Left kidney (tissue), 8 donors: Measurements from ENCODE around the gene ALK. TPM values are rescaled to one million over a fixed set of nuclear protein-coding genes. Genes with fewer than 3 reads are reported as not detected.
A peak's percentile ranks its signal among the peaks of the same experiment; 100 is the strongest.

Experiments
- DNase-seq: peaks from one replicate; pipeline ENCODE4 v3.0.0-alpha.2; 2013
- long read RNA-seq, 8 donors: transcript quantifications; one replicate each; lab custom pipeline, GENCODE V29; 2026
- polyA plus RNA-seq: library from polyadenylated mRNA; unstranded; fragments of 120-200 nt; gene quantifications from one replicate; pipeline ENCODE4 v1.2.1, GENCODE V29; 2013; ENCODE audit not compliant: insufficient read length

ALK gene
- polyA plus RNA-seq, result 0.55 TPM
- long read RNA-seq, donor 1, result 0 reads
- long read RNA-seq, donor 2, result 0 reads
- long read RNA-seq, donor 3, result 0 reads
- long read RNA-seq, donor 4, result 0 reads
- long read RNA-seq, donor 5, result 0 reads
- long read RNA-seq, donor 6, result 0 reads
- long read RNA-seq, donor 7, result 0 reads
- long read RNA-seq, donor 8, result 0 reads

DNA sequence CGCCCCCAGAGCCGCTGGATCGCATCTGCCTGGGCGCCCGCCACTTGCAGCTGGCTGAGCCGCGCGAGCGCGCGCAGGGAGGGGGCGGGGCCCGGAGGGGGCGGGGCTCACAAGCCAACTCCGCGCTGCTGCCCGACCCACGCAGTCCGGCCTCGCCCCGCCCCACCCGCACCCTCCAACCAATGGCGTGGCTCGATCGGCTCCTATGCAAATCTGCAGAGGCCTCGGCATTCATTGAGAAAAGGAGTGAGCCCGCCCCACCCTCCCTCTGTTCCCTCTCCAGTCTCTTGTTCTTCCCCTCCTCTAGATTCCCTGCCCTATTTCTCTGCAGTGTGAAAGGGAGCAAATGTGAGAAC is at the start of gene ALK:
ALK (minus strand) TSS at position 27 of the 356 bp plus-strand sequence. CDS start 927 bp downstream, outside the sequence.
- DNase-seq, result peak; percentile 93

DNA sequence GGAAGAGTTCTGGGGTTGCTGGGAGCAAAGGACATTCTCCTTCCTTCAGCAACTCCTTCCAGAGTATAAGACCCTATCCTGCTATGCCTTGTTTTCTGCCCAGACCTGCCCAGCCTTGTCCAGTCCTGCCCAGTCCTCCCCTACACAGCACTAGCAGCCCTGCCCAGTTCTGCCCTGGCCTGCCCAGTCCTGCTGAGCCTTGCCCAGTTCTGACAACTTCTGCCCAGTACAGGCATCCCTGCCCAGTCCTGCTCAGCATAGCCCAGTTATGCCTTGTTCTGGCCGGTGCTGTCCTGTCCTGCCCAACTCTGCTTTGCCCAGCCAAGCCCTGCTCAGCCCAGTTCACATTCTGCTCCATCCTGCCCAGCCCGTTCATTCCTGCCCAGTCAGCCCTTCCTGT is 44.9 kb upstream of the ALK start:
- no peak for DNase-seq

DNA sequence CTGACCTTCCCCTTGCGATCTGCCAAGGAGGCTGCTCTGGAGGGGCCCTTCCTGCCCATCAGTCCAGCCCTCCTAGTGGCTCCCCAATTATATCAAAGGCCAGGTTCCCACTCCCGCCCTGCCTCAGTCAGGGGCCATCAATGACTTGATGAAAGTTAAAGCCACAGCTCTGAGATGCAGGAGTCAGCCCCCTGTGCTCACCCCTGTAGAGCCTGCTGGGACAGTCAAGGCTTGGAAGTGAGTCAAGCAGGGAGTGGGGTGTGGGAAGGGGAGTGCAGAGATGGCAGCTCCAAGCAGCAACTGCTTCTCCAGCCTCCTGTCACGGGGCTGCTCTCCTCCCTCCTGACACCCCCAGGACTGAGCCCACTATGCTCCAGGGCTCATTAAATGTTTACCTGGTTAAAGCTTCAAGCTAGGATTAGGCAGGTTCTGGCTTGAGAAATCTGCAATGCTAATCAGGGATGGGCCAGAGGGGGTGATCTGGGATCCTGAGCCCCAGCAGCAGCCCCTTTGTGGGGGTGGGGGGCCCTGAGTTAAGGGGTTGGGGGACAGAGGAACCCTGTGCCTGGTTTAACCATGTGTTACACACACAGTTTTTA is 42.7 kb upstream of the ALK start:
- DNase-seq, result no peak

DNA sequence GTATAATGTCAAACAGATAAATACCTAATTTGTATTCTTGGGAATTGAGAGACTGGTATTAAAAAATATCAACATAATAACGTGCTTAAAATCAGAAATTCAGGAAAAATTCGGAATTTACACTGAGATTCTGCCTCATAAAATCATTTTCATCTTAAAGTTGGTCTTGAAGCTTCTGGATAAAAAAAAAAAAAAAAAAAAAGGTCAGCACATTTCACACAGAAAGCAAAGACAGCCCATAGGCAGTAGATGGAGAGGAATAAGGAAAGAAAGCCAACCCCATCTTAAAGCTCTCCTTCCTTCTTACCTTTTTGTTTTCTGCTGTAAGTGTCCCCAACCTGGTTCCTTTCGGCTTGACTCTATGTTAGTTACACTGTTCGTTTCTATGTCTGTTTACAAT is 41.5 kb upstream of the ALK start:
- no peak for DNase-seq

DNA sequence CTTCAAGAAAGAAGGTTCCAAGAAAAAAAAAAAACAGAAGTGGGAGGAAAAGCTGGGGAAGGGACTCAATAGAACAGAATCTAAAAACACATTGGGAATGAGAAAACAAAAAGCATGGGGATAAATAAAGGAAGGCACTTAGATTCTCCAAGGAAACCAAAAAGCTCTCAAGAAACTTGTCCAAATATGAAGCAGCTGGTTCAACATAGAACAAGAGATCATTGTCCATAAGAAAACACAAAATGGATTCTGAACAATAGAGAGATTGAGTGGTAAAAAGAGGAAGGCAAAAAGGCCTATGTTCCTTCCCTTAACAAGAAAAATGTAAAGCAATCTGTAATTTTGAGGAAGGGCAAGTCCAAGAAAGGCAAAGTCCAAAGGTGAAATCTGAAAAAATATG is 32.9 kb upstream of the ALK start:
- DNase-seq, result no peak

DNA sequence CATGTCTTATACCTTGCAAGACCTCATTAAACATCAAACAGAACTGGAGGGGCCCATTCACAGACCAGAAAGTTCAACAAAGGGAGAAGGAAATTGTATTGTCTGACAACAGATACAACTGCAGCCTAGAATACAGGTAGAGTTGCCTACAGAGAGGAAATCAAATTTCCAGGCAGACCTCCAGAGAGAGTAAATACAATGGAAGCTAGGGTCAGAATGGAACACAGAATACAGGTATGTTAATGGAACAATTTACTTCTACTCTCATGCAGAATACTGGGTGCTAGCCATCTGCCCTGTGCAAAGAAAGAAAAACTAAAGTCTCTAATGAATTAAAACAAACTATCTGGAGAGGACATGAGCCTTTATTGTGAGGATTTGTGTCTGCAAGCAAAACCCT is 31.6 kb upstream of the ALK start:
- DNase-seq, result no peak

DNA sequence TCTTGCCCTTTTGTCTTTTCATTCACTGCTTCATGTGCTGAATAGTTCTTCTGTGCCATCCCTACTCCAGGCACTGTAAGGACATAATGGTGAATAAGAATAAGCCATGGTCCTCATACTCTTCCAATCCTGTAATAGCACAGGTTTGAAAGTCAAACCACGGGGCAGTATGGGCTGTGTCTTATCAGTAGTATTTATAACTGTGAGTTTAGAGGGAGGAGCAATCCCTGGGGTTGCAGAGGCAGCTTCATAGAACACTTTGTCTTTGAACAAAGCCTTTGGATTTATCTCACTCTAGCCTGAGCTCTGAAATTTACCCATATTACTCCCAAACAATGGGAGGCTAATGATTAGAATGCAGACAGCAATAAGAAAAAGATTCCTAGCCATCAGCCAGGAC is 30.2 kb upstream of the ALK start:
- no peak for DNase-seq

DNA sequence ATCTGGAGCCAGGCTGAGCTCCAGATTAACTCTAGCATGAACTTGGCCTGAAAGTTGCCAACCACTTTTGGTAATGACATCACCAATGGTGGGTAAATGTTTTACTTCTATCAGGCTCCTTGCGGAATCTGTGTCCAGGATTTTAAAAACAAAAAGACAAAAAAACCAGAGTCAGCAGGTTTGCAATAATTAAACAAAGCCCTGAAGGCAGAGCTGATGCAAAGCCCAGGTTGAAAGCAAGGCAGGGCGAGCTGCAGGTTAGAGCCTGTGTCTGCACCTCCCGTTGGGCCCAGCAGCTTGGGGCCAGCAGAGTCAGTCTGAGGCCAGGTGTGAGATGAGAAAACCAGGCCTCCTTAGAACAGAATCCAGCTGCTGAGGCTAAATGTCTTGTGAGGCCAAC is 29.1 kb upstream of the ALK start:
- DNase-seq, result no peak

DNA sequence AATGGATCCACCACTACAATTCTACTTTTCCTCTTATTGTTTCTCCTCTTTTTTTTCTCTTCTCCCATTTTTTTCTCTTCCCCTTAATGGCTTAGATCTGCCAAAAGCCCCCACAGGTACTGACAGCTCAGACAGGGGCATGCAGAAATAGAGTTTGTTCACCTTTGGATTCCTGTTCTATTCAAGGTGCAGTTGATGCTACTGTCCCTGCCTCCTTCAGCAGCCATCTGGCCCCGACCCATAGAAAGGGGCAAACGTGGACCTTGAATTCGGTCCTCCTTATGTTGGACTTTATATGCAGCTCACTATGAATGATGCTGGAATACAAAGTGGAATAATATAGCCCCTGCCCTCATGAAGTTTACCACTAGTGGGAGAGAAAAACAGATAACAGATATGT is 27.7 kb upstream of the ALK start:
- no peak for DNase-seq

DNA sequence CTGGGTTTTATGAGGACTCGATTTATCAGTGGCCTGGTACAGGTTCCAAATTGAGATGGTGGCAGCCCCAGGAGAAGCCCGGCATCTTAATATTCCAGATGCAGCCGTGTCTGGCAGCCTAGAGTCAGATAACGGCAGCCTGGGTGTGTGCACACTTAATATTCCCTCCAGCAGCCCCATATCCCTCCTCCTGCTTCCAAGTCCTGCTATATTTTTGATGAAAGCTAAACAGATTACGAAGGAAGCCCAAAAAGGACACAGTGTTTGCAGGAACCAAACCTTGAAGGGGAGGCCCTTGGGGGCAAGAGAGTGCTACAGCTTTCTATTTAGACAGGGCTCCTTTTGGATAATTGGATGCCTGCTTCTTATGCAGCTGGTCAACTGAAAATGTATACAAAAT is 25.1 kb upstream of the ALK start:
- DNase-seq, result no peak

DNA sequence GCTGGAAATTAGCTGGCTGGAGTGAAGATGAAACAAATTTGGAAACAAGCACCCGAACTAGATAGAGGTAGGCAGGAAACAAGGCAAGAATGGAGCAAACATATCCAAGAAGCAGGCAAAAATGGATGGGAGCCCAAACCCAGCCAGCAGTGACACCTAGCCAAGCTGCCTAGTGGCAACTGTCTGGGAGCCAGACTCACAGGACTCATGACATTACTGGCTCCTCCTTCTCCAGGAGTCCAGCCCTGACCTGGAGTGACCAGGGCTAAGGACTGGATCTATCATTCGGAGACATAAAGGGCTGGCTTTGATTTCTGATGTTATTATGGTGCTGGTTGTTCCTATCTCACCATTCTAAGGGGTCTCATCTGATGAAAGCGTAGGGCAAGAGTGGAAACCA is 21.3 kb upstream of the ALK start:
- no peak for DNase-seq

DNA sequence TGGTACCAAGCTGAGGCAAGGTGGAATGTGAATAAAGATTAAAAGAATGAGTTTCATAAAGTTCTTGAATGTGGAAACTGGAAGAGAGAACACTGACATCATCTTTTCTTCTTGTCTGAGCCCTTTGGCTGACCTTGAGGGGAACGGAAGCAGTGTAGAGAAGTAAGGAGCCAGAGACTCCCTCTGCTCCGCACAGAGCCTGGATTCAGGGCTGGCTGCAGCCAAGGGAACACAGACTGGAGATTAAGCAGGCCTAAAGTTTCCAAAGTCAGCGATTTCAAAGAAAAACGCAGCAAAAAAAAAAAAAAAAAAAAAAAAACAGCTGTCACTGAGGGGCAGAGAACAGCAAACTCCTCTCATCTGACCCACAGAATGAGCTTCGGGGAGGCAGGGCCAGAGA is 19.3 kb upstream of the ALK start:
- peak; percentile 2 for DNase-seq

DNA sequence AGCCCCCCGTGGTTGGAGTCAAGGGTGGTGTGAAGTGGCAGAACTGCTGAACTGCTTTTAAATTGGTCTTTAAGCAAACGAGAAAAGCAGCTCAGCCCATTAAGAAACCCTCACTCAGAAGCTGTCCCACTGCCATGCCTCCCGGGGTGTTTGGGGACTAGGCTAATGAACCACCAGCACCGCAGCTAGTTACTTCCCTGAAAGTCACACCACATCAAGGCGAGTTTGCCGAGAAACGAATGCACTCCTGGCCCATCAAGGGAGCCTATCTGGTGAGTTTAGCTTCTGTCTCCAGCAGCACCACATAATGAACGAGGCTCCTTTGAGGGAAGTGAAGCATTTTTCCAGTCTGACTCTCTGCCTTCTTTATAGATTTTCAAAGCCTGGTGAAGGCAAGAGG is 14.6 kb upstream of the ALK start:
- DNase-seq, result no peak

DNA sequence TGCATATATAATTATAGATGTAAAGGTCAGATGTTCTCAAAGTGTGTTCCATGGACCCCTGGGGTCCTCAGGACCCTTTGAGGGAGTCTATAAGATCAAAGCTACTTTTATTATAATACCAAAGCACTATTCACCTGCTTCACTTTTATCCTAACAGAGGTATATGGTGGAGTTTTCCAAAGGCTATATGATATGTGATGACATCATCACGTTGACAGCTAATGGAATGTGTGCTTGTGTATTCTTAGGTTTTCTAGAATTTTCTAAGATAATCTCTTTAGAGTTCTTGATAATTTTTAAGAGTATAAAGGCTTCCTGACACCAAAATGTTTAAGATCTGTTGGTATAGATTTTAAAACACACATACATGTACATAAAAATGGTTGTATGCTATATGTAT is 10.4 kb upstream of the ALK start:
- no peak for DNase-seq

DNA sequence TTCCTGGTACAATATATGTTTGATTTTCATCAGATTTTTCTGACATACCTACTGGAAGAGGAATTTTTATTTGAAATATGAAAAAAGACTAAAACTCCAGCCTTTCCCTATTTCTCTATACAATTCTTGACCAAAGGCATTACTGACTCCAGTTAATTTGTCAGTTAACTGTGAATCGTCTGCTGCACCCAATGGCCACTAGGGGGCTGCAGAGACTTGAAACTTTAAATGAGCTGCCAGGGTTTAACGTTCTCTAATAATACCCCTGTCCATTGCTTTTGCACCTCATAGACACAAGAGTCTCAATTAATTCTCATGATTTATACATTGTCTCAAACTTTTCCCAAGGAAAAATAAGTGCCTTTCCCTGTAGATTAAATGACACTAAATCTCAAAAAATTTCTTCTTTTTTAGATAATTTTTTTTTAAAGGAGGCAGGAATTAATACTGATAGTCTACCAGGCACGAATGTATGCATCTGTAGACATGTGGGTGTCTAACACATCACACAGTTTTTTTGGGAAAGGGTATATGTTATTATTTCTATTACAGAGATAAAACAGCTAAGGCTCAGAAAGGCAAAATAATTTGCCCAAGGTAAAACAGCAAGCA is 1.8 kb upstream of the ALK start:
- peak; percentile 74 for DNase-seq

DNA sequence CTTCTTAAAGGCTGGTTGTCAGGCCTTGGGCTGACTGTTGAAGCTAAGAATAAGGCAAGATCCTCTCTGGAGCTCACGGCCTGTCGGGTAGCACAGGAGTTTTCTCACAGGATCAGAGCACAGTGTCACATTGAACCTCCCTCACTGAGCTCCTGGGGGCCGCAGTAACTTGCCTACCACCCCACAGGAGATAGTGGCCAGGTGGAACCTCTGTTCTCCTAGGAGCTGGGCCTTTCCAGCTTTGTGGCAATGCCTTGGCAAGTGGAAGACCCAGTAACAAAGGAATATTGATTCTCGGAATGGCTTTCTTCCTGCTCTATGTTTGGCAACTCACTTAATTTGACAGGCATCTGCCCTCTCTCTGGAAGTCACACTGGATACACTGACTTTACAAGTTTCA is 1.2 kb upstream of the ALK start:
- DNase-seq, result no peak

DNA sequence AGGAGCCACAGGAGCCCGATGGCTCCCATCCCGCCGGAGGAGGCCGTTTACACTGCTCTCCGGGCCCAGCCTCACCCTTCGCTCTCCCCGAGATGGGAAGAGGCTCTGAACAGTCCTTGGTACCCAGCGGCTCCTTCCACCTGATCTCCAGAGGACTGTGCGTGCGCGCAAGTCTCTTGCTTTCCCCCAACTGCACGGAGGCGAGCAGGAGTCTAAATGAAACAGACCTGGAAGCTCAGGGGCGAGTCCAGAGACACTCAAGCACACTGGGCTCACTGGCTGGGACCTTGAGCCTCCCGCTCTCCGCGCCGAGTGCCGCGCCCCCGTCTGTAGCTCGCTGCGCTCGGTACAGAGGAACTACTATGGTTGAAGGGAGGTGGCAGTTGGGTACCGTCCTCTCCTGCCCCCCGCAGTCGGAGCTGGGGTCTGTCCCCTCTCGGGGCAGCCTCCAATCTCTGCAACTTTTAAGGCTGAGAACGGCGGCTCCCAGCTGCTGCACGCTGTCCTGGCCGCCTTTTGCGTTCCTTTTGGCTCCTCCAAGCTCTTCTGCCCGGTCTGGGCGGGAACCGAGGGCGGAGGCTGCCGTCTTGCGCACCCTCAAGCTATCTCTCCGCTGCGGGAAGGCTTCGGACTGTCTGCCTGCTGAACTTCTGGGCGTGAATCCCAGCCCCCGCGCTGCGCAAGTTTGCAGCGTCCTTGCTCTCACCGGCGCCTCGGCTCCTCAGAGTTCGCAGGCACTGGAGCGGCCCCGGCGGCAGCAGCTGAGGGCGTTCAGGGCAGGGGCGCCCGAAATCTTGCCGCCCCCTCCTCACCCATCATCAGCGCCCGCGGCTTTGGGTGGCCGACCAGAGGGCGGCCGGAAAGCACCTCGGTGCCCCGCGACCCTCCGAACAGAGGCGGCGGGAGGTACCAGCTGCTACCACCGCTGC is 491 bp downstream of the ALK start:
- DNase-seq, result no peak

DNA sequence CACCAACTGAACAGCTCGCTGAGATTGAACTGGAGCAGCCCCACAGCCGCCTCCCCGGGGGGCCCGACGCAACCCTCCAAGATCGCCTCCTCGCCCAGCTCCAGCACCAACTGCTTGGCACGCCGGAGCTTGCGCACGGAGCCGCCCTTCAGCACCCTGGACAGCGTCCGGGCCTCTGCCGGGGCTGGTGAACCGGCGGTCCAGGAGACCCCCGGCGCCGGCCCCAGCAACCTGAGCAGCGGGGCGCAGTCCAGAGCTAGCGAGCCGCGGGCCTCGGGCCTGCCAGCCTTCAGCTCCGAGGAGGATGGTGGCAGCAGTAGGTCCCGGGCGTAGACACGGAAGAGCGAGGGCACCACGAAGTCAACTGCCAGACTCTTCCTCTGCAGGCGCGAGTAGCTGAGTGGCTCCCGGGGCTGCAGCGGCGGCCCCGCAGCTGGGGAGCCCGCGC is 1.2 kb downstream of the ALK start:
- peak; percentile 78 for DNase-seq

DNA sequence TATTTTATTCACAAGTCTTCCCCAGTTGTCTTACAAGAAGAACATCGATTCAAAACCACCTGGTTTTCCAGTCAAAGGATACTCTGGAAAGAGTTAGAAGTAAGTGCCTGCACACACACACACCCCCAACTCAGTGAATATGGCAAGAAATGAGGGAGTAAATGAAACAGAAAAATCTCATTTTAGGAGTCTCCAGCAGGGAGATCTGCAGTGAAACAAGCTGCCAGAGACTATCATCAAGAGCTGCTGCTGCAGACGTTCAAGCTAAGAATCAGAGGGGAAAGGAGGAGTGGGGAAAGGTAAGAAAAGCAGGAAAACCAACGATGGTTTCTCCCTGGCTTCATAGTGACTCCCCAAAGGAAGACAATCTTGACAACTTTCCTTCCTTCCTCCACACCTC is 2.4 kb downstream of the ALK start:
- DNase-seq, result no peak

DNA sequence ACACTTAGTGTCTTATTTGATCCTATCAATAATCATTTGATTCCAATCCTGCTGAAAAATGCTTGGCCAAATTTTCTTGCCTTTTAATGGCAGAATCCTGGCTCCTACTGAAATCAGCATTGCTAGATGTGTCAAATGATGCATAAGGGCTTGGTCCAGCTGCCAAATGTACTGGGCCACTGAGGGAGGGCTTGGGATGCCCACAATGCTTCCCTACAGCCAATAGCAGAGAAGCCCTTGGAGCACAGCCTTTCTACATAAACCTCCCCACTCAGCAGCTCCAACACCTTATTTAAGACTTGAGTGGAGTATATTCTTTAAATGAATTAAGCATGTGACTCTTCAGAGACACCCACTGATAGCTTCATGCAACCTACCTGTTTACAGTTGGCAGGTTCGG is 3.6 kb downstream of the ALK start:
- DNase-seq, result no peak

DNA sequence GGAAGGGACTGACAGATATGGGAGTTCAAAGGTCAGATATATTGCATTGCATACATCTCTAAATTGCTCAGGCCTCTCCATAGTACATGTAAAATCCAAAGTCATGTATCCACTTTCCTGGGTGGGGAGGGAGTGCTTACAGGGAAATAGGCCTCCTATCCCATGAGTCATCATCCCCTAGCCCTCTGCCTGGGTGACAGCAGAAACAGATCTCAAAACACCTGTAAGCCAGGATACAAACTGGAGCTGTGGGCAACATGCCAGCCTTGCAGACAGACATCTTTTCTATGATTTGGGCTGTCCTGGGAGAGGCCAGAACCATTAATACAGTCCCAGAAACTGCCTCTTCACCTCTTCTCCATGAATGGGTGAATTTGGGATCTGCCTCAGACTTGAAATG is 4.8 kb downstream of the ALK start:
- no peak for DNase-seq

DNA sequence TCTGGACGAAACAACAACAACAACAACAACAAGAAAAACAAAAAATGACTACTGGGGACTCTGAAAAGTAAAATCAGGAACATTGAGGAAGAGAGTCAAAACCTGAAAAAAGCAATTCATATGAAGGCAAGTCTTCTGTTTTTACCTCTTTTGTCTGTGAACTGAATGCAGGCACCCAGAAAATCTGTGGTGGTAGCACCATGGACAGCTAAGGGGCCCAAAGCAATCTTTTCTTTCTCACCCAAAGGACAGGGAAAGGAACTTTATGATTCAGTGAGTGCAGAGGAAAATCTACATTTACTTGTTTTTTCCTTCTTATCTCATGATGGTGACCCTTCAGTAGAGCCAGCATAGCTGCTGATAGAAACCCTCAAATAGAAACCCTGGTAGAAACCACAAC is 10.4 kb downstream of the ALK start:
- DNase-seq, result no peak

DNA sequence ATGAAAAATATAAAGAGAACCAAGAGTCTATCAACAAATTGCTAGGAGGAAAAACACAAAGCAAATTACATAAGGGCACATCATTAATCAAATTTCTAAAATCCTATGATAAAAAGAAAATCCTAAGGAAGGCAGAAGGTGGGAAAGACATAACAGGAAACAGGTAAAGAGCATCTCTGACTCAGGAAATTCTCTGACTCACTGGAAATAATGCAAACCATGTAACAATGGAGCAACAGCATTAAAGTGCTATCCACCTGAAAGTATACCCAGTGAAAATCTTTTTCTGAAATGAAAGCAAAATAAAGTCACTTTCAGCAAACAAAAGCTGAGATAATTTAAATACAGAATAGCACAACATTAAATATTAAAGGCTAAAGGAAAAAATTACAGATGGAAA is 10.9 kb downstream of the ALK start:
- no peak for DNase-seq
